Activated naive CD4-positive, alpha-beta T cell treated with anti-CD3 and anti-CD28 coated beads, Interleukin-2, amount 50 U/mL, for 24 hours (primary cell): ENCODE measurements around the gene RFX8.
A peak's percentile ranks its signal among the peaks of the same experiment; 100 is the strongest.
"Not testable (repeated sequence)": the region's sequence is repeated elsewhere in the genome, so short reads cannot be mapped to it uniquely, and the experiment has no call there.

ENCODE experiments used
- H3K27ac Mint-ChIP-seq: one replicate; pipeline ENCODE4 v1.8.0; 2021; ENCODE audit warnings: mild to moderate bottlenecking, mixed read lengths
- H3K27me3 Mint-ChIP-seq: one replicate; pipeline ENCODE4 v1.8.0; 2021; ENCODE audit warnings: mixed read lengths
- H3K36me3 Mint-ChIP-seq: one replicate; pipeline ENCODE4 v1.8.0; 2021; ENCODE audit warnings: mixed read lengths
- H3K4me1 Mint-ChIP-seq: one replicate; pipeline ENCODE4 v1.8.0; 2021; ENCODE audit warnings: mixed read lengths
- H3K4me3 Mint-ChIP-seq: one replicate; pipeline ENCODE4 v1.8.0; 2021; ENCODE audit warnings: mild to moderate bottlenecking, mixed read lengths
- H3K9me3 Mint-ChIP-seq: one replicate; pipeline ENCODE4 v1.8.0; 2021; ENCODE audit warnings: mixed read lengths

Gene RFX8

GRCh38 chr2:101364878-101365277, 110.0 kb downstream of the RFX8 start:
- no peaks in the 10 kb centered on the region for H3K9me3 Mint-ChIP-seq
- no peak overlapping the region for H3K27ac Mint-ChIP-seq
- no peaks in the 10 kb centered on the region for H3K36me3 Mint-ChIP-seq
- no peak overlapping the region for H3K4me3 Mint-ChIP-seq
- peaks cover 24% of the 10 kb centered on the region for H3K4me1 Mint-ChIP-seq
- no peaks in the 10 kb centered on the region for H3K27me3 Mint-ChIP-seq

- Mint-ChIP-seq H3K27ac (no peak overlapping the region), H3K4me1 (peaks cover 24% of the 10 kb centered on the region), H3K27me3 (no peaks in the 10 kb centered on the region), H3K4me3 (no peak overlapping the region), H3K9me3 (no peaks in the 10 kb centered on the region), H3K36me3 (no peaks in the 10 kb centered on the region)
Observed at GRCh38 chr2:101362777-101363176, 112.1 kb downstream of the RFX8 start.

- Mint-ChIP-seq H3K4me1 (peaks cover 24% of the 10 kb centered on the region), H3K27me3 (no peaks in the 10 kb centered on the region), H3K4me3 (peak overlapping the region; percentile 45), H3K9me3 (no peaks in the 10 kb centered on the region), H3K27ac (no peak overlapping the region), H3K36me3 (no peaks in the 10 kb centered on the region)
Observed at GRCh38 chr2:101362316-101362715, 112.6 kb downstream of the RFX8 start.

- peaks cover 24% of the 10 kb centered on the region for H3K4me1 Mint-ChIP-seq
- H3K27me3 Mint-ChIP-seq, result no peaks in the 10 kb centered on the region
- no peaks in the 10 kb centered on the region for H3K9me3 Mint-ChIP-seq
- peak overlapping the region; percentile 45 for H3K4me3 Mint-ChIP-seq
- H3K36me3 Mint-ChIP-seq, result no peaks in the 10 kb centered on the region
- H3K27ac Mint-ChIP-seq, result no peak overlapping the region
Observed at GRCh38 chr2:101361522-101361921, 113.4 kb downstream of the RFX8 start.

- H3K27me3 Mint-ChIP-seq, result no peaks in the 10 kb centered on the region
- peaks cover 24% of the 10 kb centered on the region for H3K4me1 Mint-ChIP-seq
- no peaks in the 10 kb centered on the region for H3K36me3 Mint-ChIP-seq
- peak overlapping the region; percentile 5 for H3K27ac Mint-ChIP-seq
- no peaks in the 10 kb centered on the region for H3K9me3 Mint-ChIP-seq
- H3K4me3 Mint-ChIP-seq, result no peak overlapping the region
Observed at GRCh38 chr2:101361121-101361520, 113.8 kb downstream of the RFX8 start.

GRCh38 chr2:101360232-101360631, 114.7 kb downstream of the RFX8 start:
- H3K9me3 Mint-ChIP-seq, result no peaks in the 10 kb centered on the region
- H3K27me3 Mint-ChIP-seq, result no peaks in the 10 kb centered on the region
- H3K36me3 Mint-ChIP-seq, result no peaks in the 10 kb centered on the region
- H3K4me3 Mint-ChIP-seq, result no peak overlapping the region
- H3K4me1 Mint-ChIP-seq, result peaks cover 24% of the 10 kb centered on the region
- no peak overlapping the region for H3K27ac Mint-ChIP-seq

- no peaks in the 10 kb centered on the region for H3K36me3 Mint-ChIP-seq
- H3K27ac Mint-ChIP-seq, result no peak overlapping the region
- no peaks in the 10 kb centered on the region for H3K27me3 Mint-ChIP-seq
- H3K4me3 Mint-ChIP-seq, result no peak overlapping the region
- peaks cover 24% of the 10 kb centered on the region for H3K4me1 Mint-ChIP-seq
- H3K9me3 Mint-ChIP-seq, result no peaks in the 10 kb centered on the region
Observed at GRCh38 chr2:101359410-101359954, 115.4 kb downstream of the RFX8 start.

- Mint-ChIP-seq H3K27ac (no peak overlapping the region), H3K4me3 (no peak overlapping the region), H3K9me3 (no peaks in the 10 kb centered on the region), H3K36me3 (no peaks in the 10 kb centered on the region), H3K27me3 (no peaks in the 10 kb centered on the region), H3K4me1 (peaks cover 23% of the 10 kb centered on the region)
Observed at GRCh38 chr2:101357376-101357775, 117.5 kb downstream of the RFX8 start.

- Mint-ChIP-seq H3K27me3 (no peaks in the 10 kb centered on the region), H3K27ac (no peak overlapping the region), H3K36me3 (no peaks in the 10 kb centered on the region), H3K9me3 (no peaks in the 10 kb centered on the region), H3K4me3 (no peak overlapping the region), H3K4me1 (peaks cover 15% of the 10 kb centered on the region)
Observed at GRCh38 chr2:101356521-101356920, 118.4 kb downstream of the RFX8 start.

GRCh38 chr2:101356055-101356454, 118.9 kb downstream of the RFX8 start:
- no peaks in the 10 kb centered on the region for H3K9me3 Mint-ChIP-seq
- no peaks in the 10 kb centered on the region for H3K27me3 Mint-ChIP-seq
- no peak overlapping the region for H3K27ac Mint-ChIP-seq
- no peak overlapping the region for H3K4me3 Mint-ChIP-seq
- no peaks in the 10 kb centered on the region for H3K36me3 Mint-ChIP-seq
- H3K4me1 Mint-ChIP-seq, result peaks cover 10% of the 10 kb centered on the region

- H3K27ac Mint-ChIP-seq, result no peak overlapping the region
- no peaks in the 10 kb centered on the region for H3K9me3 Mint-ChIP-seq
- H3K27me3 Mint-ChIP-seq, result no peaks in the 10 kb centered on the region
- no peak overlapping the region for H3K4me3 Mint-ChIP-seq
- H3K4me1 Mint-ChIP-seq, result peaks cover 9% of the 10 kb centered on the region
- no peaks in the 10 kb centered on the region for H3K36me3 Mint-ChIP-seq
Observed at GRCh38 chr2:101355401-101356054, 119.4 kb downstream of the RFX8 start.

- H3K4me1 Mint-ChIP-seq, result peaks cover 11% of the 10 kb centered on the region
- no peak overlapping the region for H3K4me3 Mint-ChIP-seq
- H3K27me3 Mint-ChIP-seq, result no peaks in the 10 kb centered on the region
- H3K9me3 Mint-ChIP-seq, result no peaks in the 10 kb centered on the region
- no peak overlapping the region for H3K27ac Mint-ChIP-seq
- H3K36me3 Mint-ChIP-seq, result no peaks in the 10 kb centered on the region
Observed at GRCh38 chr2:101354420-101355311, 120.2 kb downstream of the RFX8 start.

GRCh38 chr2:101352631-101353030, 122.3 kb downstream of the RFX8 start:
- not testable (repeated sequence) for H3K27me3 Mint-ChIP-seq, H3K27ac Mint-ChIP-seq, H3K4me3 Mint-ChIP-seq, H3K9me3 Mint-ChIP-seq, H3K36me3 Mint-ChIP-seq
- peaks cover 11% of the 10 kb centered on the region for H3K4me1 Mint-ChIP-seq

- Mint-ChIP-seq H3K36me3 (no peaks in the 10 kb centered on the region), H3K27me3 (no peaks in the 10 kb centered on the region), H3K27ac (no peak overlapping the region), H3K9me3 (no peaks in the 10 kb centered on the region), H3K4me3 (no peak overlapping the region), H3K4me1 (peaks cover 11% of the 10 kb centered on the region)
Observed at GRCh38 chr2:101351207-101351606, 123.7 kb downstream of the RFX8 start.

- Mint-ChIP-seq H3K4me1 (peaks cover 11% of the 10 kb centered on the region), H3K4me3 (no peak overlapping the region), H3K27ac (peak overlapping the region; percentile 59), H3K9me3 (no peaks in the 10 kb centered on the region), H3K36me3 (no peaks in the 10 kb centered on the region), H3K27me3 (no peaks in the 10 kb centered on the region)
Observed at GRCh38 chr2:101349893-101350662, 124.8 kb downstream of the RFX8 start.
